GM23338 (cell line): ENCODE measurements around the gene ARR3. TPM values are rescaled to one million over a fixed set of nuclear protein-coding genes. Genes with fewer than 3 reads are reported as not detected.

ENCODE experiments used
- ATAC-seq: fragments of 200-7000 bp; cut with Tn5 transposase; 3 replicates; pipeline ENCODE4 v1.9.1; 2020
- DNase-seq: peaks from one replicate; pipeline ENCODE4 v3.0.0-alpha.2; 2015; ENCODE audit warnings: low spot score
- H2AFZ ChIP-seq: fragments of 200-600 bp; sonication (generic); 2 replicates; pipeline ENCODE4 v1.8.0; 2016; ENCODE audit warnings: antibody characterized with exemption, mild to moderate bottlenecking, moderate library complexity
- H3F3A ChIP-seq: fragments of 200-600 bp; sonication (generic); replicated peaks from 2 replicates; pipeline ENCODE4 v1.8.0; 2017; ENCODE audit warnings: antibody characterized with exemption, mixed run types, low read depth
- H3K27ac ChIP-seq: fragments of 200-600 bp; sonication (generic); 2 replicates; pipeline ENCODE4 v1.6.1; 2016; ENCODE audit warnings: low read depth
- H3K27me3 ChIP-seq: fragments of 200-600 bp; sonication (generic); 2 replicates; pipeline ENCODE4 v1.8.0; 2016; ENCODE audit warnings: mild to moderate bottlenecking, mixed run types, moderate library complexity; ENCODE audit not compliant: insufficient read depth
- H3K36me3 ChIP-seq: fragments of 200-600 bp; sonication (generic); 2 replicates; pipeline ENCODE4 v1.8.0; 2016; ENCODE audit warnings: mild to moderate bottlenecking; ENCODE audit not compliant: insufficient read depth
- H3K4me1 ChIP-seq: fragments of 200-600 bp; sonication (generic); 2 replicates; pipeline ENCODE4 v1.8.0; 2016; ENCODE audit warnings: mild to moderate bottlenecking, moderate library complexity; ENCODE audit not compliant: insufficient read depth
- H3K4me2 ChIP-seq: fragments of 200-600 bp; sonication (generic); 2 replicates; pipeline ENCODE4 v1.7.1; 2017; ENCODE audit warnings: mixed run types
- H3K4me3 ChIP-seq: fragments of 200-600 bp; sonication (generic); 2 replicates; pipeline ENCODE4 v1.6.1; 2016; ENCODE audit warnings: mixed run types
- H3K79me2 ChIP-seq: fragments of 200-600 bp; sonication (generic); replicated peaks from 2 replicates; pipeline ENCODE4 v1.8.0; 2017; ENCODE audit warnings: mild to moderate bottlenecking; ENCODE audit not compliant: insufficient read depth
- H3K9me2 ChIP-seq: fragments of 200-600 bp; sonication (generic); 2 replicates; pipeline ENCODE4 v1.8.0; 2017; ENCODE audit not compliant: insufficient read depth
- H4K20me1 ChIP-seq: fragments of 200-600 bp; sonication (generic); replicated peaks from 2 replicates; pipeline ENCODE4 v1.8.0; 2017; ENCODE audit warnings: mild to moderate bottlenecking; ENCODE audit not compliant: insufficient read depth
- H3K27ac Mint-ChIP-seq: 2 replicates; pipeline ENCODE4 v1.8.0; 2020; ENCODE audit warnings: inconsistent platforms, mild to moderate bottlenecking, moderate library complexity, mixed read lengths
- H3K27me3 Mint-ChIP-seq: 3 replicates; pipeline ENCODE4 v1.8.0; 2022; ENCODE audit warnings: low read depth, mild to moderate bottlenecking, moderate library complexity, mixed read lengths, inconsistent platforms; ENCODE audit not compliant: insufficient read depth, poor library complexity
- H3K36me3 Mint-ChIP-seq: 3 replicates; pipeline ENCODE4 v1.8.0; 2021; ENCODE audit warnings: low read depth, mild to moderate bottlenecking, inconsistent platforms, moderate library complexity, mixed read lengths
- H3K4me1 Mint-ChIP-seq: 3 replicates; pipeline ENCODE4 v1.8.0; 2020; ENCODE audit warnings: mild to moderate bottlenecking, inconsistent platforms, mixed read lengths
- H3K4me3 Mint-ChIP-seq: 3 replicates; pipeline ENCODE4 v1.8.0; 2021; ENCODE audit warnings: moderate library complexity, mild to moderate bottlenecking, inconsistent platforms, mixed read lengths
- H3K9me3 Mint-ChIP-seq: 3 replicates; pipeline ENCODE4 v1.8.0; 2020; ENCODE audit warnings: moderate library complexity, mild to moderate bottlenecking, inconsistent platforms, mixed read lengths
- CREB1 ChIP-seq: fragments of 250-450 bp; sonication (Bioruptor Pico); IDR thresholded peaks from 2 replicates; pipeline ENCODE4 v1.5.0; 2020; ENCODE audit warnings: low read depth, mild to moderate bottlenecking, moderate library complexity
- EZH2 ChIP-seq: fragments of 200-600 bp; sonication (generic); IDR thresholded peaks from one replicate; pipeline ENCODE4 v1.8.0; 2017; ENCODE audit warnings: antibody characterized with exemption, mild to moderate bottlenecking, low read depth; ENCODE audit not compliant: unreplicated experiment
- EZH2phosphoT487 ChIP-seq: fragments of 200-600 bp; sonication (generic); IDR thresholded peaks from one replicate; pipeline ENCODE4 v1.8.1; 2018; ENCODE audit warnings: antibody characterized with exemption; ENCODE audit not compliant: unreplicated experiment
- JUNB ChIP-seq: IDR thresholded peaks from one replicate; pipeline ENCODE4 v1.6.1; 2016; ENCODE audit warnings: antibody characterized with exemption; ENCODE audit not compliant: unreplicated experiment
- NANOG ChIP-seq: IDR thresholded peaks from 2 replicates; pipeline ENCODE4 v1.6.1; 2016; ENCODE audit warnings: antibody characterized with exemption, borderline replicate concordance
- POLR2AphosphoS5 ChIP-seq: IDR thresholded peaks from 2 replicates; pipeline ENCODE4 v1.6.1; 2016; ENCODE audit warnings: antibody characterized with exemption, low read depth
- STAT1 ChIP-seq: IDR thresholded peaks from one replicate; pipeline ENCODE4 v1.6.1; 2016; ENCODE audit warnings: antibody characterized with exemption; ENCODE audit not compliant: unreplicated experiment
- ZNF114 ChIP-seq: fragments of 250-450 bp; sonication (Bioruptor Pico); IDR thresholded peaks from 2 replicates; pipeline ENCODE4 v1.5.0; 2020; ENCODE audit warnings: mild to moderate bottlenecking, moderate library complexity
- ZNF331 ChIP-seq: fragments of 250-450 bp; sonication (Bioruptor Pico); IDR thresholded peaks from 2 replicates; pipeline ENCODE4 v1.5.0; 2020; ENCODE audit warnings: low read depth, mild to moderate bottlenecking, moderate library complexity
- polyA plus RNA-seq: library from polyadenylated mRNA; unstranded; fragments of >200 nt; fragmentation: Nextera tagmentation; extraction: Ambion mirVana; gene quantifications from 2 replicates; pipeline ENCODE4 v1.2.1, GENCODE V29; 2016
- total RNA-seq: library from RNA; depleted of rRNA; stranded (reverse); fragments of >200 nt; shearing (Covaris generic); gene quantifications from 2 replicates; pipeline ENCODE4 v1.2.3, GENCODE V29; 2014
- TF ChIP-seq, protein P1 (sequence below): IDR thresholded peaks from one replicate; pipeline ENCODE4 v1.6.1; 2018; ENCODE audit warnings: antibody characterized with exemption; ENCODE audit not compliant: unreplicated experiment
- TF ChIP-seq, protein P2 (sequence below): IDR thresholded peaks from 2 replicates; pipeline ENCODE4 v1.6.1; 2016; ENCODE audit warnings: antibody characterized with exemption
- TF ChIP-seq, protein P3 (sequence below), 2 experiments: fragments of 200-600 bp in 1 of 2; sonication (generic) in 1 of 2; conservative IDR thresholded peaks; 2 replicates each; pipeline versions ENCODE4 v1.5.1 to v1.6.1; 2016 to 2017; ENCODE audit warnings: antibody characterized with exemption in 2 of 2, low read depth in 2 of 2, mild to moderate bottlenecking in 2 of 2, moderate library complexity in 1 of 2
- TF ChIP-seq, protein P4 (sequence below): fragments of 250-450 bp; sonication (Bioruptor Pico); IDR thresholded peaks from 2 replicates; pipeline ENCODE4 v1.5.0; 2020; ENCODE audit warnings: mild to moderate bottlenecking, moderate library complexity

The ARR3 gene
- total and polyA plus RNA-seq, 2 experiments from 2014 or later = not detected

DNA sequence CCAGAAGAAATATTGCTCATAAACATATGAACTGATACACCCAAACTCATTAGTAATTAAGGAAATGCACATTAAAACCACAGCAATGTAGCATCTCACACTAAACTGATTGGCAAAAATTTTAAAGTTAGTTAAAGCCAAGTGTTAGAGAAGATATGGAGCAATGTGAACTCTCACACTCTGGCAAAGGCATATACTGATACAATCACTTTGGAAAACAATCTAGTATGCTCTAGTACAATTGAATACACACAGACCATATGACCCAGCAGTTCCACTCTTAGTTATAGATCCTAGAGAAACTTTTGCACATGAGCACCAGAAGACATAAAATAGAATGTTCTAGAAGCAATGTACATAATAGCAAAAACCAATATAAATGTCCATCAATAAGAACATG, 42.1 kb upstream of the ARR3 start:
- H3K9me3 Mint-ChIP-seq = no peaks in the 10 kb centered on the region

More for the DNA sequence above, 42.1 kb upstream of the ARR3 start:
- TF ChIP-seq, protein P1, sequence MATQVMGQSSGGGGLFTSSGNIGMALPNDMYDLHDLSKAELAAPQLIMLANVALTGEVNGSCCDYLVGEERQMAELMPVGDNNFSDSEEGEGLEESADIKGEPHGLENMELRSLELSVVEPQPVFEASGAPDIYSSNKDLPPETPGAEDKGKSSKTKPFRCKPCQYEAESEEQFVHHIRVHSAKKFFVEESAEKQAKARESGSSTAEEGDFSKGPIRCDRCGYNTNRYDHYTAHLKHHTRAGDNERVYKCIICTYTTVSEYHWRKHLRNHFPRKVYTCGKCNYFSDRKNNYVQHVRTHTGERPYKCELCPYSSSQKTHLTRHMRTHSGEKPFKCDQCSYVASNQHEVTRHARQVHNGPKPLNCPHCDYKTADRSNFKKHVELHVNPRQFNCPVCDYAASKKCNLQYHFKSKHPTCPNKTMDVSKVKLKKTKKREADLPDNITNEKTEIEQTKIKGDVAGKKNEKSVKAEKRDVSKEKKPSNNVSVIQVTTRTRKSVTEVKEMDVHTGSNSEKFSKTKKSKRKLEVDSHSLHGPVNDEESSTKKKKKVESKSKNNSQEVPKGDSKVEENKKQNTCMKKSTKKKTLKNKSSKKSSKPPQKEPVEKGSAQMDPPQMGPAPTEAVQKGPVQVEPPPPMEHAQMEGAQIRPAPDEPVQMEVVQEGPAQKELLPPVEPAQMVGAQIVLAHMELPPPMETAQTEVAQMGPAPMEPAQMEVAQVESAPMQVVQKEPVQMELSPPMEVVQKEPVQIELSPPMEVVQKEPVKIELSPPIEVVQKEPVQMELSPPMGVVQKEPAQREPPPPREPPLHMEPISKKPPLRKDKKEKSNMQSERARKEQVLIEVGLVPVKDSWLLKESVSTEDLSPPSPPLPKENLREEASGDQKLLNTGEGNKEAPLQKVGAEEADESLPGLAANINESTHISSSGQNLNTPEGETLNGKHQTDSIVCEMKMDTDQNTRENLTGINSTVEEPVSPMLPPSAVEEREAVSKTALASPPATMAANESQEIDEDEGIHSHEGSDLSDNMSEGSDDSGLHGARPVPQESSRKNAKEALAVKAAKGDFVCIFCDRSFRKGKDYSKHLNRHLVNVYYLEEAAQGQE = no peak
- TF ChIP-seq STAT1 (no peak), NANOG (no peak), ZNF114 (CRISPR knock-in tag) (no peak), ZNF331 (CRISPR knock-in tag) (no peak), POLR2AphosphoS5 (no peak), EZH2 (no peak), JUNB (no peak), CREB1 (CRISPR knock-in tag) (no peak), EZH2phosphoT487 (no peak)
- TF ChIP-seq, protein P2, sequence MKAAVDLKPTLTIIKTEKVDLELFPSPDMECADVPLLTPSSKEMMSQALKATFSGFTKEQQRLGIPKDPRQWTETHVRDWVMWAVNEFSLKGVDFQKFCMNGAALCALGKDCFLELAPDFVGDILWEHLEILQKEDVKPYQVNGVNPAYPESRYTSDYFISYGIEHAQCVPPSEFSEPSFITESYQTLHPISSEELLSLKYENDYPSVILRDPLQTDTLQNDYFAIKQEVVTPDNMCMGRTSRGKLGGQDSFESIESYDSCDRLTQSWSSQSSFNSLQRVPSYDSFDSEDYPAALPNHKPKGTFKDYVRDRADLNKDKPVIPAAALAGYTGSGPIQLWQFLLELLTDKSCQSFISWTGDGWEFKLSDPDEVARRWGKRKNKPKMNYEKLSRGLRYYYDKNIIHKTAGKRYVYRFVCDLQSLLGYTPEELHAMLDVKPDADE = no peak
- TF ChIP-seq, protein P3, sequence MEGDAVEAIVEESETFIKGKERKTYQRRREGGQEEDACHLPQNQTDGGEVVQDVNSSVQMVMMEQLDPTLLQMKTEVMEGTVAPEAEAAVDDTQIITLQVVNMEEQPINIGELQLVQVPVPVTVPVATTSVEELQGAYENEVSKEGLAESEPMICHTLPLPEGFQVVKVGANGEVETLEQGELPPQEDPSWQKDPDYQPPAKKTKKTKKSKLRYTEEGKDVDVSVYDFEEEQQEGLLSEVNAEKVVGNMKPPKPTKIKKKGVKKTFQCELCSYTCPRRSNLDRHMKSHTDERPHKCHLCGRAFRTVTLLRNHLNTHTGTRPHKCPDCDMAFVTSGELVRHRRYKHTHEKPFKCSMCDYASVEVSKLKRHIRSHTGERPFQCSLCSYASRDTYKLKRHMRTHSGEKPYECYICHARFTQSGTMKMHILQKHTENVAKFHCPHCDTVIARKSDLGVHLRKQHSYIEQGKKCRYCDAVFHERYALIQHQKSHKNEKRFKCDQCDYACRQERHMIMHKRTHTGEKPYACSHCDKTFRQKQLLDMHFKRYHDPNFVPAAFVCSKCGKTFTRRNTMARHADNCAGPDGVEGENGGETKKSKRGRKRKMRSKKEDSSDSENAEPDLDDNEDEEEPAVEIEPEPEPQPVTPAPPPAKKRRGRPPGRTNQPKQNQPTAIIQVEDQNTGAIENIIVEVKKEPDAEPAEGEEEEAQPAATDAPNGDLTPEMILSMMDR (conservative IDR thresholded peaks at IDR 0.05; ENCODE audit: low read depth in 2 of 2) = no peak
- TF ChIP-seq, protein P4, sequence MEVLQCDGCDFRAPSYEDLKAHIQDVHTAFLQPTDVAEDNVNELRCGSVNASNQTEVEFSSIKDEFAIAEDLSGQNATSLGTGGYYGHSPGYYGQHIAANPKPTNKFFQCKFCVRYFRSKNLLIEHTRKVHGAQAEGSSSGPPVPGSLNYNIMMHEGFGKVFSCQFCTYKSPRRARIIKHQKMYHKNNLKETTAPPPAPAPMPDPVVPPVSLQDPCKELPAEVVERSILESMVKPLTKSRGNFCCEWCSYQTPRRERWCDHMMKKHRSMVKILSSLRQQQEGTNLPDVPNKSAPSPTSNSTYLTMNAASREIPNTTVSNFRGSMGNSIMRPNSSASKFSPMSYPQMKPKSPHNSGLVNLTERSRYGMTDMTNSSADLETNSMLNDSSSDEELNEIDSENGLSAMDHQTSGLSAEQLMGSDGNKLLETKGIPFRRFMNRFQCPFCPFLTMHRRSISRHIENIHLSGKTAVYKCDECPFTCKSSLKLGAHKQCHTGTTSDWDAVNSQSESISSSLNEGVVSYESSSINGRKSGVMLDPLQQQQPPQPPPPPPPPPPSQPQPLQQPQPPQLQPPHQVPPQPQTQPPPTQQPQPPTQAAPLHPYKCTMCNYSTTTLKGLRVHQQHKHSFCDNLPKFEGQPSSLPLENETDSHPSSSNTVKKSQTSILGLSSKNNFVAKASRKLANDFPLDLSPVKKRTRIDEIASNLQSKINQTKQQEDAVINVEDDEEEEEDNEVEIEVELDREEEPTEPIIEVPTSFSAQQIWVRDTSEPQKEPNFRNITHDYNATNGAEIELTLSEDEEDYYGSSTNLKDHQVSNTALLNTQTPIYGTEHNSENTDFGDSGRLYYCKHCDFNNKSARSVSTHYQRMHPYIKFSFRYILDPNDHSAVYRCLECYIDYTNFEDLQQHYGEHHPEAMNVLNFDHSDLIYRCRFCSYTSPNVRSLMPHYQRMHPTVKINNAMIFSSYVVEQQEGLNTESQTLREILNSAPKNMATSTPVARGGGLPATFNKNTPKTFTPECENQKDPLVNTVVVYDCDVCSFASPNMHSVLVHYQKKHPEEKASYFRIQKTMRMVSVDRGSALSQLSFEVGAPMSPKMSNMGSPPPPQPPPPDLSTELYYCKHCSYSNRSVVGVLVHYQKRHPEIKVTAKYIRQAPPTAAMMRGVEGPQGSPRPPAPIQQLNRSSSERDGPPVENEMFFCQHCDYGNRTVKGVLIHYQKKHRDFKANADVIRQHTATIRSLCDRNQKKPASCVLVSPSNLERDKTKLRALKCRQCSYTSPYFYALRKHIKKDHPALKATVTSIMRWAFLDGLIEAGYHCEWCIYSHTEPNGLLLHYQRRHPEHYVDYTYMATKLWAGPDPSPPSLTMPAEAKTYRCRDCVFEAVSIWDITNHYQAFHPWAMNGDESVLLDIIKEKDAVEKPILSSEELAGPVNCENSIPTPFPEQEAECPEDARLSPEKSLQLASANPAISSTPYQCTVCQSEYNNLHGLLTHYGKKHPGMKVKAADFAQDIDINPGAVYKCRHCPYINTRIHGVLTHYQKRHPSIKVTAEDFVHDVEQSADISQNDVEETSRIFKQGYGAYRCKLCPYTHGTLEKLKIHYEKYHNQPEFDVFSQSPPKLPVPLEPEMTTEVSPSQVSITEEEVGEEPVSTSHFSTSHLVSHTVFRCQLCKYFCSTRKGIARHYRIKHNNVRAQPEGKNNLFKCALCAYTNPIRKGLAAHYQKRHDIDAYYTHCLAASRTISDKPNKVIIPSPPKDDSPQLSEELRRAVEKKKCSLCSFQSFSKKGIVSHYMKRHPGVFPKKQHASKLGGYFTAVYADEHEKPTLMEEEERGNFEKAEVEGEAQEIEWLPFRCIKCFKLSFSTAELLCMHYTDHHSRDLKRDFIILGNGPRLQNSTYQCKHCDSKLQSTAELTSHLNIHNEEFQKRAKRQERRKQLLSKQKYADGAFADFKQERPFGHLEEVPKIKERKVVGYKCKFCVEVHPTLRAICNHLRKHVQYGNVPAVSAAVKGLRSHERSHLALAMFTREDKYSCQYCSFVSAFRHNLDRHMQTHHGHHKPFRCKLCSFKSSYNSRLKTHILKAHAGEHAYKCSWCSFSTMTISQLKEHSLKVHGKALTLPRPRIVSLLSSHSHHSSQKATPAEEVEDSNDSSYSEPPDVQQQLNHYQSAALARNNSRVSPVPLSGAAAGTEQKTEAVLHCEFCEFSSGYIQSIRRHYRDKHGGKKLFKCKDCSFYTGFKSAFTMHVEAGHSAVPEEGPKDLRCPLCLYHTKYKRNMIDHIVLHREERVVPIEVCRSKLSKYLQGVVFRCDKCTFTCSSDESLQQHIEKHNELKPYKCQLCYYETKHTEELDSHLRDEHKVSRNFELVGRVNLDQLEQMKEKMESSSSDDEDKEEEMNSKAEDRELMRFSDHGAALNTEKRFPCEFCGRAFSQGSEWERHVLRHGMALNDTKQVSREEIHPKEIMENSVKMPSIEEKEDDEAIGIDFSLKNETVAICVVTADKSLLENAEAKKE (CRISPR knock-in tag) = no peak
- Histone ChIP-seq H3K4me3 (no peak overlapping the region), H2AFZ (no peak overlapping the region), H3K27me3 (no peaks in the 10 kb centered on the region), H3K36me3 (no peaks in the 10 kb centered on the region), H3K27ac (no peak overlapping the region), H4K20me1 (no peaks in the 10 kb centered on the region), H3K9me2 (no peaks in the 10 kb centered on the region), H3F3A (no peaks in the 10 kb centered on the region), H3K79me2 (no peaks in the 10 kb centered on the region), H3K4me1 (no peaks in the 10 kb centered on the region), H3K4me2 (no peak overlapping the region)
- no peak for ATAC-seq
- no peak for DNase-seq
- Mint-ChIP-seq H3K27me3 (peaks cover 5% of the 10 kb centered on the region), H3K4me1 (no peaks in the 10 kb centered on the region), H3K36me3 (no peaks in the 10 kb centered on the region), H3K4me3 (no peak overlapping the region), H3K27ac (no peak overlapping the region)
